Retinal pigment epithelial cell (primary cell): ENCODE results near the gene HS3ST4.
"Not testable (repeated sequence)": the region's sequence is repeated elsewhere in the genome, so short reads cannot be mapped to it uniquely, and the experiment has no call there.

ENCODE experiments used
- DNase-seq: peaks from one replicate; pipeline ENCODE4 v3.0.0-alpha.2; 2010; ENCODE audit warnings: low read depth
- H3K4me3 ChIP-seq: 2 replicates; pipeline ENCODE4 v1.5.1; 2011; ENCODE audit warnings: mild to moderate bottlenecking, low read length, control low read depth, moderate library complexity
- CTCF ChIP-seq: conservative IDR thresholded peaks from 2 replicates; pipeline ENCODE4 v1.5.1; 2011; ENCODE audit warnings: low read depth, low read length, control low read depth, inconsistent platforms

HS3ST4 gene

GRCh38 chr16:25751230-25751835 lies 59.6 kb downstream of the HS3ST4 start:
- TF ChIP-seq CTCF, result no peak
- no peak for DNase-seq
- no peak overlapping the region for H3K4me3 ChIP-seq

GRCh38 chr16:25764466-25764865 lies 72.7 kb downstream of the HS3ST4 start:
- DNase-seq, result no peak
- no peak overlapping the region for H3K4me3 ChIP-seq
- no peak for TF ChIP-seq CTCF

GRCh38 chr16:25771216-25771615 lies 79.5 kb downstream of the HS3ST4 start:
- no peak for TF ChIP-seq CTCF
- no peak overlapping the region for H3K4me3 ChIP-seq
- no peak for DNase-seq

GRCh38 chr16:25771812-25772568 lies 80.2 kb downstream of the HS3ST4 start:
- no peak overlapping the region for H3K4me3 ChIP-seq
- DNase-seq, result no peak
- TF ChIP-seq CTCF, result no peak

- not testable (repeated sequence) for H3K4me3 ChIP-seq, DNase-seq
Observed at GRCh38 chr16:25776214-25776613, 84.5 kb downstream of the HS3ST4 start.

- no peak overlapping the region for H3K4me3 ChIP-seq
- no peak for TF ChIP-seq CTCF
- DNase-seq, result no peak
Observed at GRCh38 chr16:25783226-25783625, 91.5 kb downstream of the HS3ST4 start.

GRCh38 chr16:25785361-25785760 lies 93.6 kb downstream of the HS3ST4 start:
- TF ChIP-seq CTCF, result no peak
- DNase-seq, result no peak
- H3K4me3 ChIP-seq, result no peak overlapping the region
